Endothelial cell of umbilical vein (primary cell): ENCODE measurements around the gene ANO1.

Experiments used
- EZH2 ChIP-seq: IDR thresholded peaks from 2 replicates; pipeline ENCODE4 v1.6.1; 2012; ENCODE audit warnings: borderline replicate concordance, low read depth, mild to moderate bottlenecking, moderate library complexity, low read length, inconsistent platforms; ENCODE audit not compliant: severe bottlenecking
- POLR2A ChIP-seq: IDR thresholded peaks from 2 replicates; pipeline ENCODE4 v1.6.1; 2012; ENCODE audit warnings: low read depth, mild to moderate bottlenecking, control low read depth, low read length
- POLR2AphosphoS5 ChIP-seq: IDR thresholded peaks from 2 replicates; pipeline ENCODE4 v1.6.1; 2012; ENCODE audit warnings: low read depth, mild to moderate bottlenecking, control low read depth, low read length, moderate library complexity; ENCODE audit not compliant: insufficient read depth
- TF ChIP-seq, protein P1 (sequence below): IDR thresholded peaks from 2 replicates; pipeline ENCODE4 v1.6.1; 2011; ENCODE audit not compliant: insufficient read depth, insufficient read length
- TF ChIP-seq, protein P2 (sequence below), 2 donors: IDR thresholded peaks; 1 replicate in 1 of 2; 2 replicates in 1 of 2; pipeline ENCODE4 v1.5.1; 2011; ENCODE audit warnings: low read length in 2 of 2, mild to moderate bottlenecking in 2 of 2, moderate library complexity in 2 of 2, control low read depth in 1 of 2, inconsistent platforms in 1 of 2, low read depth in 1 of 2; ENCODE audit not compliant: insufficient read depth in 1 of 2; ENCODE audit errors: extremely low read depth in 1 of 2

DNA sequence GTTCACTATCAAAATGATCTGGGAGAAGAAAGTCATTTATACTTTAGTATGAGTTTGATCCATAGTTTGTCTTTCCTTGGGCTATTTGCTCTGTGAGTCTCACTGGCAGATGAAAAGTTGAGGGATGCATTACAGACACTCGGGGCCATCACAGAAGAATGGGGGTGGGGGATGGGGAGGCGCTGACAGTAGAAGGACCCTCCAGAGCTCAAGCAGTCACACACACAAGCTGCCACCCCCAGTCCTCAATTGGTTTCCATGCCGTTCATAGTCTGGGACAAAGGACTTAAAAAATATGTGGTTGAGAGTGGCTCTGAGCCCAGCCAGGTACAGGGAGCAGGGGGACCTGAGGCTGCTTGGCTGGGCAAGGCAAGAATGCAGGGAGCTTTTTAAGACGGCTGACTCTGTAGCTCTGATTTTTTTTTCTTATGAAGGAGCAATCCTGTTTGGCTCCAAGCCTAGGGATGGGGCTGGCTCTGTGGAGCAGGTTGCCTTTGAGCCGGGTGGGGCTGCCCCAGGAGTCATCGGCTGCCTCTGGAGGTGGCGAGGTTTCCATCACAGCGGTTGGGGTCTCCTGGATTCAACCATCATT lies 13.3 kb upstream of the ANO1 start:
- no peak for TF ChIP-seq POLR2A
- no peak for TF ChIP-seq EZH2
- TF ChIP-seq, protein P1, sequence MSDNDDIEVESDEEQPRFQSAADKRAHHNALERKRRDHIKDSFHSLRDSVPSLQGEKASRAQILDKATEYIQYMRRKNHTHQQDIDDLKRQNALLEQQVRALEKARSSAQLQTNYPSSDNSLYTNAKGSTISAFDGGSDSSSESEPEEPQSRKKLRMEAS, result no peak
- TF ChIP-seq, protein P2, sequence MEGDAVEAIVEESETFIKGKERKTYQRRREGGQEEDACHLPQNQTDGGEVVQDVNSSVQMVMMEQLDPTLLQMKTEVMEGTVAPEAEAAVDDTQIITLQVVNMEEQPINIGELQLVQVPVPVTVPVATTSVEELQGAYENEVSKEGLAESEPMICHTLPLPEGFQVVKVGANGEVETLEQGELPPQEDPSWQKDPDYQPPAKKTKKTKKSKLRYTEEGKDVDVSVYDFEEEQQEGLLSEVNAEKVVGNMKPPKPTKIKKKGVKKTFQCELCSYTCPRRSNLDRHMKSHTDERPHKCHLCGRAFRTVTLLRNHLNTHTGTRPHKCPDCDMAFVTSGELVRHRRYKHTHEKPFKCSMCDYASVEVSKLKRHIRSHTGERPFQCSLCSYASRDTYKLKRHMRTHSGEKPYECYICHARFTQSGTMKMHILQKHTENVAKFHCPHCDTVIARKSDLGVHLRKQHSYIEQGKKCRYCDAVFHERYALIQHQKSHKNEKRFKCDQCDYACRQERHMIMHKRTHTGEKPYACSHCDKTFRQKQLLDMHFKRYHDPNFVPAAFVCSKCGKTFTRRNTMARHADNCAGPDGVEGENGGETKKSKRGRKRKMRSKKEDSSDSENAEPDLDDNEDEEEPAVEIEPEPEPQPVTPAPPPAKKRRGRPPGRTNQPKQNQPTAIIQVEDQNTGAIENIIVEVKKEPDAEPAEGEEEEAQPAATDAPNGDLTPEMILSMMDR (IDR thresholded peaks at IDR 0.05; ENCODE audit: extremely low read depth in 1 of 2, insufficient read depth in 1 of 2, low read depth in 1 of 2, low read length in 2 of 2), result no peak
- no peak for TF ChIP-seq POLR2AphosphoS5
